DOHH2 (cell line): ENCODE results near the gene TFCP2L1.

ENCODE experiments used
- H3F3A ChIP-seq: fragments of 200-600 bp; sonication (generic), shearing (Covaris generic); 2 replicates; pipeline ENCODE4 v1.6.0; 2016; ENCODE audit warnings: antibody characterized with exemption, mild to moderate bottlenecking; ENCODE audit not compliant: control insufficient read depth, insufficient read depth
- H3K27ac ChIP-seq: fragments of 200-600 bp; sonication (generic); 2 replicates; pipeline ENCODE4 v1.5.1; 2014; ENCODE audit warnings: low read depth, mild to moderate bottlenecking, low read length, moderate library complexity
- H3K27me3 ChIP-seq: fragments of 200-600 bp; sonication (generic); 2 replicates; pipeline ENCODE4 v1.6.1; 2014; ENCODE audit warnings: mild to moderate bottlenecking, low read length, mixed read lengths; ENCODE audit not compliant: control insufficient read depth
- H3K36me3 ChIP-seq: fragments of 200-600 bp; sonication (generic); 2 replicates; pipeline ENCODE4 v1.6.1; 2014; ENCODE audit warnings: mild to moderate bottlenecking, low read length, moderate library complexity, mixed read lengths; ENCODE audit not compliant: control insufficient read depth
- H3K4me1 ChIP-seq: fragments of 200-600 bp; sonication (generic); 2 replicates; pipeline ENCODE4 v1.6.1; 2014; ENCODE audit warnings: mild to moderate bottlenecking, low read length, mixed read lengths; ENCODE audit not compliant: control insufficient read depth
- H3K4me2 ChIP-seq: fragments of 200-600 bp; sonication (generic); 2 replicates; pipeline ENCODE4 v1.6.0; 2014; ENCODE audit warnings: mild to moderate bottlenecking, low read length, moderate library complexity
- H3K4me3 ChIP-seq: fragments of 200-600 bp; sonication (generic); 2 replicates; pipeline ENCODE4 v1.5.1; 2014; ENCODE audit warnings: mild to moderate bottlenecking, low read length, mixed read lengths
- H3K79me2 ChIP-seq: fragments of 200-600 bp; sonication (generic); 2 replicates; pipeline ENCODE4 v1.6.1; 2014; ENCODE audit warnings: mild to moderate bottlenecking, low read length, mixed read lengths; ENCODE audit not compliant: control insufficient read depth
- H3K9me2 ChIP-seq: fragments of 200-600 bp; sonication (generic); replicated peaks from 2 replicates; pipeline ENCODE4 v1.6.1; 2014; ENCODE audit warnings: mild to moderate bottlenecking, low read length, mixed read lengths; ENCODE audit not compliant: control insufficient read depth
- H3K9me3 ChIP-seq: fragments of 200-600 bp; sonication (generic); 2 replicates; pipeline ENCODE4 v1.6.1; 2014; ENCODE audit warnings: antibody characterized with exemption, low read length, mixed read lengths; ENCODE audit not compliant: control insufficient read depth, insufficient read depth
- H4K20me1 ChIP-seq: fragments of 200-600 bp; sonication (generic); 2 replicates; pipeline ENCODE4 v1.6.0; 2014; ENCODE audit warnings: low read depth, mild to moderate bottlenecking, antibody characterized with exemption, low read length, moderate library complexity; ENCODE audit not compliant: control insufficient read depth, insufficient read depth
- CTCF ChIP-seq: fragments of 200-600 bp; sonication (generic); IDR thresholded peaks from one replicate; pipeline ENCODE4 v1.5.1; 2014; ENCODE audit warnings: antibody characterized with exemption, mild to moderate bottlenecking, low read depth, low read length; ENCODE audit not compliant: poor library complexity, severe bottlenecking
- EZH2phosphoT487 ChIP-seq: fragments of 200-600 bp; sonication (generic); IDR thresholded peaks from 2 replicates; pipeline ENCODE4 v1.6.1; 2017; ENCODE audit warnings: borderline replicate concordance, mild to moderate bottlenecking, antibody characterized with exemption, low read length, moderate library complexity, mixed read lengths

TFCP2L1 gene

DNA sequence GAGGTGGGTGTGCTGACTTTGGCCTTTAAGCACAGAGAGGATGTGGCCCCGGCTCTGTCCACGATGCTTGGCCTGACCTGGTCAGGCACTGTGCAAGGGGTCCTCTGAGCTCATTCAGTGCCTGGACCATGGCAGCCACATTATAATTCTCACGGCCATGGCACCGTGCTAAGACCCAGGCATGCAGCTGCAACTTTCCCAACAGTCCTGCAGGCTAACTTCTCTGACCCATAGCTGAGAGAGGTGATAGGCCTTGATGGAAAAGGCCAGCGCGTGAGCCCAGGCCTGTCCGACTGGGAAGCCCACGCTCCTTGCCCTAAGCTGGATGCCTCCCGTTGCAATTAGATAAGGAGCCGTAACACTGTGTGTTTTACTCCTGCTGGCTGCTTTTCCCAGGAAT lies 99.9 kb downstream of the TFCP2L1 start:
- no peaks in the 10 kb centered on the region for H3K9me2 ChIP-seq
- no peaks in the 10 kb centered on the region for H3K4me1 ChIP-seq
- TF ChIP-seq EZH2phosphoT487 = no peak
- TF ChIP-seq CTCF = no peak

DNA sequence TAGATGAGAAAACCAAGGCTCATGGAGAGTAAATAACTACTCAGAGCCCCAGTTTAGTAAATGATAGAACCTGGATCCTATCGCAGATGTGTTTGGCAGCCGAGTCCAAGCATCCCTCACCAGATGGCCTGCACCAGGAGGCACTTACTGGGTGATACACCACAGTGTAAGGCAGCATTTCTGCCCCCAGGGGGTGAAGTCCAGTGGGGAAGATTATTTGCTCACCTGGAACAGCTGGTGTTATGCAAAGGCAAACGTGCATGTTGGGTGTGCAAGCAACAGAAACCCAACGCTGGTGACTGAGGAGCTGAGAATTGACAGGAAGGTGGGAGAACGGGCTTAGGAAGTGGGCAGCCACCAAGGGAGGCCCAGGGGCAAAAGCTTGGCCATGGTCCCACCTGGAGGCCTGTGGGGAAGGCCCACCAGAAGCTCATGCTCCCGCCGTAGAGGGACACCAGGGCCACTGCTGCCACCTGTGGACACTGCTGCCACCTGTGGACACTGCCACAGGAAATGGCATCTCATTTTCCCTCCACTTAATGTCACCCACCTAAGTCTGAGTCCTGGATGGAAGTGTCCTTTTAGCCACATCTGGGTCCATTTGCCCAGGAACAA lies 100.6 kb downstream of the TFCP2L1 start:
- Histone ChIP-seq H3K27me3 (no peaks in the 10 kb centered on the region), H4K20me1 (no peaks in the 10 kb centered on the region), H3K4me1 (no peaks in the 10 kb centered on the region), H3K27ac (no peak overlapping the region), H3K4me2 (no peak overlapping the region), H3K36me3 (no peaks in the 10 kb centered on the region), H3K79me2 (no peaks in the 10 kb centered on the region), H3K9me2 (no peaks in the 10 kb centered on the region), H3K4me3 (no peak overlapping the region), H3K9me3 (no peaks in the 10 kb centered on the region), H3F3A (no peaks in the 10 kb centered on the region)
- TF ChIP-seq EZH2phosphoT487 = no peak
- TF ChIP-seq CTCF = no peak

More for the DNA sequence above, 99.9 kb downstream of the TFCP2L1 start:
- H3K9me3 ChIP-seq = no peaks in the 10 kb centered on the region
- no peak overlapping the region for H3K4me2 ChIP-seq
- H4K20me1 ChIP-seq = no peaks in the 10 kb centered on the region
- H3K4me3 ChIP-seq = no peak overlapping the region
- H3K79me2 ChIP-seq = no peaks in the 10 kb centered on the region
- H3F3A ChIP-seq = no peaks in the 10 kb centered on the region
- H3K27me3 ChIP-seq = no peaks in the 10 kb centered on the region
- H3K27ac ChIP-seq = no peak overlapping the region
- H3K36me3 ChIP-seq = no peaks in the 10 kb centered on the region

- no peak overlapping the region for H3K27ac ChIP-seq
Observed at GRCh38 chr2:121182520-121182919, 102.5 kb downstream of the TFCP2L1 start.

More at GRCh38 chr2:121182520-121182919, 102.5 kb downstream of the TFCP2L1 start:
- no peaks in the 10 kb centered on the region for H3F3A ChIP-seq
- H3K4me2 ChIP-seq = no peak overlapping the region
- TF ChIP-seq EZH2phosphoT487 = no peak
- TF ChIP-seq CTCF = no peak
- no peaks in the 10 kb centered on the region for H3K79me2 ChIP-seq
- no peaks in the 10 kb centered on the region for H3K9me3 ChIP-seq
- no peak overlapping the region for H3K4me3 ChIP-seq
- no peaks in the 10 kb centered on the region for H3K36me3 ChIP-seq
- no peaks in the 10 kb centered on the region for H4K20me1 ChIP-seq
- no peaks in the 10 kb centered on the region for H3K27me3 ChIP-seq
- H3K4me1 ChIP-seq = no peaks in the 10 kb centered on the region
- H3K9me2 ChIP-seq = no peaks in the 10 kb centered on the region
